ENCODE measurements around the gene OIP5. TPM values are rescaled to one million over a fixed set of nuclear protein-coding genes. Genes with fewer than 3 reads are reported as not detected.

OIP5 gene
- total RNA-seq, 3 donors from 2014 or later = 8.5 to 10.2 (median 9.5) TPM

DNA sequence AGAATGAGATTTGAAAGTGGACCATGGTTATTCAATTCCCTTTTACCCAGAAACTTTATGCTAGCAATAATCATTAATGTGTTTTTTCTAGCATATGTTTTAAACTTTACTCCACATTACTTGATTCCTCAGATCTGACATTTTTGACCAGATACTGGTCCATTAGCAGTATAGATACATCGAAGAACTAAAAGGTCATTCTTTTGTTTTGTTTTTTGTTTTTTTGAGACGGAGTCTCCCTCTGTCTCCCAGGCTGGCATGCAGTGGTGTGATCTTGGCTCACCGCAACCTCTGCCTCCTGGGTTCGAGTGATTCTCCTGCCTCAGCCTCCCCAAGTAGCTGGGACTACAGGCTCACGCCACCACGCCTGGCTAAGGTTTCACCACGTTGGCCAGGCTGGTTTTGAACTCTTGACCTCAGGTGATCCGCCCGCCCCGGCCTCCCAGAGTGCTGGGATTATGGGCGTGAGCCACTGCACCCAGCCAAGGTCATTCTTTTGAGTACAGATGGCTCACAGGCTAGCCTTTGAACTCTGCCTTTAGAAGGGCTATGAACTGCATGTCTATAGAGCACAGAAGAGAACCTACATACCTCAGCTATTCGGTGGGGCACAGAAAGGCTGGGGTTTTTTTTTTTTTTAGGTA is 72.7 kb downstream of the OIP5 start:
- H3K27me3 Mint-ChIP-seq (ENCODE audit: low read depth) = no peaks in the 10 kb centered on the region
- peaks cover 26% of the 10 kb centered on the region for H3K36me3 Mint-ChIP-seq (ENCODE audit: insufficient read depth)
- H3K9me3 Mint-ChIP-seq = no peaks in the 10 kb centered on the region
- DNase-seq = no peak
- no peak for ATAC-seq
- H3K4me3 Mint-ChIP-seq = no peak overlapping the region
- H3K4me1 Mint-ChIP-seq (ENCODE audit: low read depth) = no peaks in the 10 kb centered on the region

Other genes with a start within 250 kb of the OIP5 start
- gene INO80, start 216.3 kb downstream of the OIP5 start, total RNA-seq = 10 to 100 TPM; 39.2 to 42.0 (median 40.5) TPM
- gene EXD1, start 101.8 kb downstream of the OIP5 start, total RNA-seq = not detected
- 10 to 100 TPM; 43.2 to 53.3 (median 46.7) TPM for gene CHP1, start 101.3 kb downstream of the OIP5 start, total RNA-seq
- 10 to 100 TPM; 10.1 to 19.0 (median 18.5) TPM for gene NUSAP1, start 290 bp upstream of the OIP5 start, total RNA-seq
- gene NDUFAF1, start 69.9 kb upstream of the OIP5 start, total RNA-seq = 10 to 100 TPM; 28.6 to 31.4 (median 29.3) TPM
- 10 to 100 TPM; 28.6 to 38.3 (median 32.6) TPM for gene RTF1, start 84.5 kb upstream of the OIP5 start, total RNA-seq
- under 1 TPM; 0.20 to 0.47 (median 0.27) TPM for gene ITPKA, start 161.3 kb upstream of the OIP5 start, total RNA-seq
- gene LTK, start 181.2 kb upstream of the OIP5 start, total RNA-seq = under 1 TPM; 0.11 to 0.24 (median 0.23) TPM
- gene RPAP1, start 211.7 kb upstream of the OIP5 start, total RNA-seq = 10 to 100 TPM; 63.6 to 70.4 (median 66.2) TPM
- 1 to 10 TPM; 2.2 to 2.9 (median 2.3) TPM for gene TYRO3, start 226.6 kb upstream of the OIP5 start, total RNA-seq

All from activated T-cell treated with anti-CD3 and anti-CD28 coated beads, Interleukin-2, amount 50 U/mL, for 4 hours (primary cell).